GM12801 (cell line): ENCODE measurements around the gene SNX1.

Source experiments
- CTCF ChIP-seq: IDR thresholded peaks from one replicate; pipeline ENCODE4 v1.5.1; 2011; ENCODE audit warnings: control low read depth; ENCODE audit not compliant: insufficient read length; ENCODE audit errors: extremely low read depth

SNX1 gene

GRCh38 chr15:64146885-64147681 lies 51.3 kb downstream of the SNX1 start:
- no peak for TF ChIP-seq CTCF

DNA sequence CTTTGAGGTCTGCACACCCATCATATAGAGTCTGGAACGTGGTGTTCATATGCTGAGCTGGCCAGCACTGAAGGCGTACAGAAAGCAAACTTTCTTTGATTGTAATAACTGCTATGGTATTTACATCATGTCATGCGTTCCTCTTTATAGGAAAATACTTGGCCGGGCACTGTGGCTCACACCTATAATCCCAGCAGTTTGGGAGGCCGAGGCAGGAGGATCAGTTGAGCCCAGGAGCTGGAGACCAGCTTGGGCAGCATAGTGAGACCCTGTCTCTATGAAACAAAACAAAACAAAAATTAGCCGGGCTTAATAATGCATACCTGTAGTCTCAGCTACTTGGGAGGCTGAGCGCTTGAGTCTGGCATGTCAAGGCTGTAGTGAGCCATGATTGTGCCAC lies 52.4 kb downstream of the SNX1 start:
- no peak for TF ChIP-seq CTCF

DNA sequence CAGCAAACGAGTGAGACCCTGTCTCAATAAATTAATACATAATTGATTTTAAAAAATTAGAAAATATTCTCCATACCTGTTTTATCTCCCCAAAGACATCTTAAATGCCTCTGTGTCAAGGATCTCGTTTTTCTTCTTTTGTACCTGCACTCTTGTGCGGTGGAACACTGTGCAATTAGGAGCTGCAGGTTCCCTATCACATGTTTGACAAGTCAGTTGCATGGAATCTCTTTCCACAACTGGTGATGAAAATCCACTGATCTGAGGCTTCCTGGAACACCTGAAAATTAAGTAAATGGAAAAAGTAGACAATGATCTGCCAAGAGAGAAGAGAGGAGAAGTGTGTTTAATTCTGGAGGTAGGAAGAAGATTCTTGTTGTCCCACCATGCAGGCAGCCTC lies 52.8 kb downstream of the SNX1 start:
- TF ChIP-seq CTCF = no peak

DNA sequence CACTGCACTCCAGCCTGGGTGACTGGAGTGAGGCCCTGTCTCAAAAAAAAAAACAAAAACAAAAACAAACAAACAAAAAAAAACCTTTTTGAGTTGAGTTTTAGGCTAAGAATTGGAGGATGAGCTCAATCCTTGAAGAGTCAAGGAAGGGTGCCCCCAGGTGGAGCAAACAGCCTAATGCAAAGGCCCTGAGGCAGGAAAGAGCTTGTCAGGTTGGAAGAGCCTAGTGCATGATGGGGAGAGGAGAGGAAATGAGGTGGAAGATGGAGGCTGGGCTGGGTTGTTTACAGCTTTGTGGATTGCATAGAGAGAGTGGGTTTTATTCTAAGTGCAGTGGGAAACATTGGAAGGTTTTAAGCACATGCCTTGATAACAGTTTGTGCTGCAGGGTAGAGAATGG lies 53.6 kb downstream of the SNX1 start:
- no peak for TF ChIP-seq CTCF

DNA sequence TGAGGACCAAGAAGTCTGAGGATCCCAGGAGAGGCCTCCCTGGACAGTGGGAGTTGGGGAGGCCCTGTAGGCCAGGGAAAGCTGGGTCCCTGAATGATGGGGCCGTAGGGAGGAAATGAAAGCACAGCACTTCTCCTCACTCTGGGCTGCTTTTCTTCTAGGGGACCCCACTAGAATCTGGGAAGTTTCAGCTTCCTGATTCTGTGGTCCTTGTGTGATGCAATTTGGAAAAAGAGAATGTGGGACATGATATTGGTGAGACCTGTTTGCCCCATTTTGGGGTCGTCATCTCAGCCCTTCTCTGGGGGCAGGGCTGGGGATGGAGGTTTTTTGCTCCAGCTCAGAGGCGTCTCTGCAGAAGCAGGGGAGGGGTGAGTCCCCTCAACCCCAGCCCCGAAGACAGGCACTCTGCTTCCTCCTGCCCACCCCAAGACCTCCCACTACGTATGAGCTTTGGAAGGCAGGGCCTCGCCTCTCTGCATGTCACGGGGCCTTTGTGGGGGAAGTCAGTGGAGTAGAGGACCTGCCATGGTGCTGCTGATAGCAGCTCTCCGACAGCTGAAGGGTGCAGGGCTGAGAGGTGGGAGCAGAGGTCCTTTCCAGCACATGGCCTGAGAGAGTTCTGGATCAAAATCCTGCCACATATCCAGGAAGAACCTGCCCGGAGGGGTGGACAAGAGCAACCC lies 54.3 kb downstream of the SNX1 start:
- TF ChIP-seq CTCF = no peak

GRCh38 chr15:64151727-64152506 lies 56.1 kb downstream of the SNX1 start, which contains the start of gene SNX22:
SNX22 (plus strand) TSS chr15:64151731; CDS start chr15:64151776, 45 bp downstream.
- no peak for TF ChIP-seq CTCF
